HG03378 (cell line): ENCODE results near the gene FHIT.
"Not testable (repeated sequence)": the region's sequence is repeated elsewhere in the genome, so short reads cannot be mapped to it uniquely, and the experiment has no call there.

Experiments
- ATAC-seq: cut with Tn5 transposase; IDR thresholded peaks from one replicate; pipeline ENCODE4 v1.9.1; 2021; ENCODE audit warnings: mild to moderate bottlenecking, moderate library complexity; ENCODE audit not compliant: unreplicated experiment

Gene FHIT

GRCh38 chr3:59994732-59995304 lies 1256.4 kb downstream of the FHIT start:
- ATAC-seq, result no peak

- no peak for ATAC-seq
Measured at GRCh38 chr3:59992578-59992977, 1258.7 kb downstream of the FHIT start.

DNA sequence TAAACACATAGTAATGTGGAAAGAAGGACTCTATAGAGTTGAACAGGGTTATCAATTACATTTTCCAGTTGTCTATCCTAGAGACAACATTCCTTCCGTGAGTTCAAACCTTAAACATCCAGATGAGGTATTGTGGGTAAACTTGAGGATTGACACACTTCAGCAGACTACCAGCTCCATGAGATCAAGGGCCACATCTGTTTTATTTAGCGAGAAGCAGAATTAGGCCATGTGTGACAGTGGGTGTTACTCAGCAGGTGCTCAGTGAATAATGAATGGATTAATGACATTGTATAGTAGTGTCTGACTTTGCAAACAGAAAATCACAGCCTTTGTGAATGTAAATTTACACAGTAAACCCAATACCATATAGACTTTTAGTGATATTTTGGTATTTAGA lies 1260.3 kb downstream of the FHIT start:
- no peak for ATAC-seq

DNA sequence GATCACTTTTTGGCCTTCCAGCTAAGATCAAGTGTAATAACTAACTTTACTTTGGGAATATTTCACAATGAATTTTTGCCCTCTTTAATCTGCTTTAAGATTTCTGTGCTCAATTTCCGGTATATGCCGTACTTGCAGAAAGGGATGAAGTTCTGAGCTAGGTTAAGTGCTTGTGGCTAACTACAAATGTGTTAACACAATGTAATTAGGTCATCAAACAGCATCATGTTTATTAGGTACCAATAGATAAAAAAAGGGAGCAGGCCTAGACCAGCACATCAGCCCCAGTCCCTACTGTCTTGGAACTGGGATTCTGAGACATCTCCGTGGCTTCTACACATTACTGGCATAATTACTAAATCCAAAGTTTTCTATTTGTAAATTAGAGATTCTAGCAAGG lies 1268.7 kb downstream of the FHIT start:
- ATAC-seq, result no peak

DNA sequence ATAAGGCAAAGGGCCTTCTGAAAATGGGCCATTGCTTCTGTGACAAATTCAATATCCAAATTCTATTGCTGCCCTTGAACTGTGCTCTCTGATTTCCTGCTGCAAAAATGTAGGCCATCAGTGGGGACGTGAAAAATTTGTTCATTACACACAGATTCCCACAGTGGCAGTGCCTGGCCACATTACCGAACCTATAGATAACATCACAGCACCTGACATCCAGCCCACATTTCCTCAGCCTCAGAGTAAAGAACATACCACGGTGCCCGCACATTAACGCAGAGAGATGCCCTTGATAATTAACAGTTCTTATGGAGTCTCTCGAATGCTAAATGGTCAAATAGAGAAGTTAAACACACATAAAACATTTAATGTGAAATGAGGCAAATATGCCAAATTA lies 1269.9 kb downstream of the FHIT start:
- ATAC-seq, result no peak

DNA sequence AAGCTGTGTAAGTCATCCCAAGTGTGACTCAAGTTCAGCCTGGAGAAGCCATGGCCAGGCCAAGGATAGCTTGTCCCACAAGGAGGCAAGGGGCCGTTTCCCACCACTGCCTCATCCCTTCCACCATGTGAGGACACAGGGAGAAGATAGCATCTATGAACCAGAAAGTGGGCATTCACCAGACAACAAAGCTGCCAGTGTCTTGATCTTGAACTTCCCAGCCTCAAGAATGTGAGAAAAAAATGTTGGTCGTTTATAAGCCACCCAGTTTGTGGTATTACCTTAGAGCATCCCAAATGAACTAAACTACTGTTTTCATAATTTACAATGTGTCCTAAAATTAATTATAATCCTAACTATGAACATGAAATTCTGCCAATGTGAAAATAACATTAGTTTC lies 1270.7 kb downstream of the FHIT start:
- ATAC-seq, result no peak

- no peak for ATAC-seq
Measured at GRCh38 chr3:59979542-59979941, 1271.7 kb downstream of the FHIT start.

DNA sequence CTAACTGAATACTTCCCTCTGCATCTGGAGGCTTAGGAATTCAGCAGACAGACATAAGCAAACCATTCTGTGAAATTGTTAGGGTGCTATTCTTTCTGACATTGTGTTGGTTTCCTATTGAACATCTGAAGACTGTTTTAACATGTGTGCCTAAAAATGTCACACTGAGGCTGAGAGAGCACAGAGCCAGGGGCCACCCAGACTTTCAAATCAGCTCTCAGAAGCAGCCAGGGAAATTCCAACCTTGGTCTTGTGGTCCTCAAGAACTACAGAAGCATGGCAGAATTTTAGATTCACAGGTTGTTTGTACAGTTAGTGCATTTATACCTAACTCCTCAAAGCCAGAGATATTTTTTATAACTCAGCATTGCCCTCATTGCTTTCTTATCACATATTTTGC lies 1272.3 kb downstream of the FHIT start:
- peak; percentile 91 for ATAC-seq

DNA sequence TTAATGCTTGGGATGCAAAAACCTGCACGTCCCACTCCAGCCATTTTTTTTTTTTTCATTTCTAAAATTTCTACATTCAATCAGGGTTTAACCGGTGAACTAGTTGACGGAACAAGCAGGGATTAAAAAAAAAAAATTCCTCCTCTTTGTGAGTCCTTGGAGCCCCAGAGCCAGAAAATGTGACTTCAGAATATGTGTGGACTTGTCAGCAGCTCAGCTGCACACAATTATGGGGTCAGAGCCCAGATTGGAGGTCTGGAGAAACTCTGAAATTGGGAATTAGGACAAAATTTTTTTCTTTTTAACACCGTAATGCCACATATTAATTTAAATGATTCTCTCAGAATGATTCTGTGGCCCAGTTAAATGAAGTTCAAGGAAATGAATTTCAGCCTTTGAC lies 1280.5 kb downstream of the FHIT start:
- ATAC-seq, result no peak

GRCh38 chr3:59970376-59970775 lies 1280.9 kb downstream of the FHIT start:
- ATAC-seq, result no peak

DNA sequence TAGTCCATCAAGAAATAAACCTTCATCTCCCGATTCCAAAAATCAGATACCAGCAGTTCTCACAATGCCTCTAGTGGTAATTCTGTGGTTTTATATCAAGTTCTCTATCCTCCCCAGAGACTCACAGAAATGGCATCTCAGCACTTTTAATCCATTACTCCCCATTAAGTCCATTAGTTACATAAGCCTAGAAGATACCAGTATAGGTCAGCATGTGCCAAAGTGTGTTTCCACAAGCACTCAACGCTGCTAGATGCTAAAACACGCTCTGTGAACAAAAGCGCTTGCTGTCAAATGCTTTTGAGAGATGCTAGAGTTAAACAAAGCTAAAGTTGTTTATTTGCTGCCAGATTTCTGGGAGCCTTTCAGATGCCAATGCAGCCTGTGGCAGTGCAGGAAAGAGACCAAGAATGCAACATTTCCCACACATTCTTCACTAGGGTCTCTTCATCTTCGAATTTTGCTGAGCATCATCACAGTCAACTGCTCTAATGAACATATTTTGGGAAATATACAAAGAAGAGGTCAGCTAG lies 1282.7 kb downstream of the FHIT start:
- no peak for ATAC-seq

DNA sequence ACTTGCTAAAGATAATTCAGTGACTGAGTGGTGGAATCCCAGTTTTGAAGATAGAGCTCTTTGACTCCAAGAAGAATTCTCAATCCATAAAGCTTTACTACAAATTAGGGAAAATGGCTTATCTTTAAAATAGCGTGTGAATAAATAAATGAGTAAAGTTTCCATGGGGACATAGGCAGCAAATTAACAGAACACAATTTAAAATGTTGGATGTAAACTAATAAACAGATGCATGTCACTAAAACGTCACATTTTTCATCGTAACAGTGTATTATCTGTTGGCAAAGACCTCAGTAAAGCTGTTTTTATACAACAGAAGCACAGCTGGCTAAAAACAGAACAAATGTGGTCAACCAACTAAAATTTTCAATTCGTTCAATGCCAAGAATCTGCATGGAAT lies 1287.6 kb downstream of the FHIT start:
- no peak for ATAC-seq

DNA sequence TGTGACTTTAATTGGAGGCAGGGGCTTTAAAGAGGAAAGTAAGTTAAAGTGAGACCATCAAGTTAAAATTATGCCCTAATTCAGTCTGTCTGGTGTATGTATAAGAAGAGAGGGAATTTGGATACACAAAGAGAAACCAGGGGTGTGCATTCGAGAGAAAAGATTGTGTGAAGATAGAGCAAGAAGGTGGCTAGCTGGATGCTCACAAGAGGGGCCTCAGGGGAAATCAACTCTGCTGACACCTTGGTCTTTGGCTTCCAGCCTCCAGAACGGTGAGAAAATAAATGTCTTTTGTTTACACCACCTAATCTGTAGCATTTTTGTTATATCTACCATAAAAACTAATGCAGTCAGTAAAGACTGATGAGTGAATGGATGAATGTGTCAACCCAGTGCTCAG lies 1294.1 kb downstream of the FHIT start:
- ATAC-seq, result no peak

GRCh38 chr3:59953104-59953503 lies 1298.1 kb downstream of the FHIT start:
- no peak for ATAC-seq

DNA sequence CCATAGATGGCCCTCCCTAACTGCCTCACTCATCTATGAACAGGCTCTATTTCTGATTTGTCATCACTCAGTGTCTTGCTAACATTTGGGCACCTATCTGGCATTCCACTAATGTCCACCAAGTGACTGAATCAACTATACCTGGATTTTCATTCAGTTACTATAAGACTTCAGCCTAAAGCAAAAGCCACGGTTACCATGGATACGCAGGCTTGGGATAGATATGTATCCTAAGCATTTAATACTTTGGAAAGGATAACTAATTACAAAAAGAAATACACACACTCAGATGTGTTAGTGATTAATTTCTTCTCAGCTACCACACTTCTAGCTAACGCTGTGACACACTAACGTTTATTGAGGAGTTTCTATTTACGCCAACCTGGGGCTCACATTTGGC lies 1301.9 kb downstream of the FHIT start:
- ATAC-seq, result no peak

- no peak for ATAC-seq
Measured at GRCh38 chr3:59946401-59946800, 1304.9 kb downstream of the FHIT start.

GRCh38 chr3:59940718-59941117 lies 1310.5 kb downstream of the FHIT start:
- ATAC-seq, result no peak

- ATAC-seq, result no peak
Measured at GRCh38 chr3:59939826-59940426, 1311.3 kb downstream of the FHIT start.

DNA sequence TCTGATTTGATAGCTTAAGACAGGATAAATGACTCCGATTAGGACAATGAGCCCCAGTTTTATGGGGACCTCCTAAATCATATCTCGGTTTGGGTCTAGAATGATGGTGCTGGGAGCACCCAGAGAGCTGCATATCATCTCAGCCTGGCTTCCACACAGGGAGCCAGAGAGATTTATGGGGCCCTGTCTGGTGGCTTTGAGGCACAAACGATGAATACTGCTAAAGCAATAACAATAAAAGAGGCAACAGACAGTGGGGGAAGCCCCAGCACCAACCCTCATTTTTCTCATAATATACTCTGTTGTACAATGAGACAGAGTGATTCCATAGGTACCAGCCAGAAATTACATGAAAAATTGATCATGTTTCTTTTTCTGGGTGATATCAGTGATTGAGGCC lies 1312.4 kb downstream of the FHIT start:
- ATAC-seq, result no peak

- ATAC-seq, result no peak
Measured at GRCh38 chr3:59937201-59937600, 1314.1 kb downstream of the FHIT start.

GRCh38 chr3:59936472-59936871 lies 1314.8 kb downstream of the FHIT start:
- ATAC-seq, result no peak

DNA sequence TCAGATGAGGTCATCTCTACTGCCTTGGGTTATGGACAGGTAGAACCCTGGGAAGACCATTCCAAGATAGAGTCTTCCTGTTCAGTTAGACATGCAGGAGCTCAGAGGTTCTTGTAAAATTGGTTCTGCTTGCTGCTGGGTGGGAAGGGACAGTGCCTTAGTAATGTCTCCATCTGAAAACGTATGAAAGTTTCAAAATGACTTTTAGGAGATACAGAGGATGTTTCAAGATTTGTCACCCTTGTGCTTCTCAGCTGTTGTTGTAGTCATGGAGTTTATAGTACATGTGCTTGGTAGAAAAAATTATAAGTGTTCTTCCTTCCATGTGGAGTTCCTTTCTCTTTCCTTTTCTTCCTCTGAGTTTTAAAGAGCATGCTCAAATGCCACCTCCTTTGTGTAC lies 1316.2 kb downstream of the FHIT start:
- ATAC-seq, result peak; percentile 100

- ATAC-seq, result not testable (repeated sequence)
Measured at GRCh38 chr3:59934560-59934959, 1316.7 kb downstream of the FHIT start.
